ENCODE results near the gene CCT6B.

DNA sequence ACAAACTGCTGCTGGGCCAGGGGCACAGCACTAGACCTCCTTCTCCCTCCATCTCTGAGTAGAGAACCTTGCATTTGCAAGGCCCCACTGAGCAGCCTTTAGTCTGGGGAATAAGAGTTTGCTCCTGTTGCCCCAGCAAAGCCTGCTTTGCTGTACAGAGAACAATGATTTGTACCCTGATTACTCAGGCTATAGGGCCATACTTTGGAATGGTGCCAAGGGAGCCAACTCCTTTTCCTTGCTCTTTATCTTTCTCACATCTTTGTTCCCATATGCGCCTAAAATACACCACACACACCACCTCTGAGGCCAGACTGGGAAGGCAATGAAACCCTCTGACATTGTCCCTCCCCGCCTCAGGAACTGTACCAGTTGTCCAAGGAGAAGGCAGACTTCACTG is 40.3 kb upstream of the CCT6B start:
- no peak for TF ChIP-seq POLR2A (IDR thresholded peaks at IDR 0.05; ENCODE audit: low read length)
- no peak for TF ChIP-seq JUN (IDR thresholded peaks at IDR 0.05)
- TF ChIP-seq, protein P1, sequence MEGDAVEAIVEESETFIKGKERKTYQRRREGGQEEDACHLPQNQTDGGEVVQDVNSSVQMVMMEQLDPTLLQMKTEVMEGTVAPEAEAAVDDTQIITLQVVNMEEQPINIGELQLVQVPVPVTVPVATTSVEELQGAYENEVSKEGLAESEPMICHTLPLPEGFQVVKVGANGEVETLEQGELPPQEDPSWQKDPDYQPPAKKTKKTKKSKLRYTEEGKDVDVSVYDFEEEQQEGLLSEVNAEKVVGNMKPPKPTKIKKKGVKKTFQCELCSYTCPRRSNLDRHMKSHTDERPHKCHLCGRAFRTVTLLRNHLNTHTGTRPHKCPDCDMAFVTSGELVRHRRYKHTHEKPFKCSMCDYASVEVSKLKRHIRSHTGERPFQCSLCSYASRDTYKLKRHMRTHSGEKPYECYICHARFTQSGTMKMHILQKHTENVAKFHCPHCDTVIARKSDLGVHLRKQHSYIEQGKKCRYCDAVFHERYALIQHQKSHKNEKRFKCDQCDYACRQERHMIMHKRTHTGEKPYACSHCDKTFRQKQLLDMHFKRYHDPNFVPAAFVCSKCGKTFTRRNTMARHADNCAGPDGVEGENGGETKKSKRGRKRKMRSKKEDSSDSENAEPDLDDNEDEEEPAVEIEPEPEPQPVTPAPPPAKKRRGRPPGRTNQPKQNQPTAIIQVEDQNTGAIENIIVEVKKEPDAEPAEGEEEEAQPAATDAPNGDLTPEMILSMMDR (IDR thresholded peaks at IDR 0.05): no peak
- no peak for TF ChIP-seq ZSCAN20 (CRISPR knock-in tag; IDR thresholded peaks at IDR 0.05)
- TF ChIP-seq KDM1A (IDR thresholded peaks at IDR 0.05; ENCODE audit: low read depth): no peak
- no peak for TF ChIP-seq CEBPB (IDR thresholded peaks at IDR 0.05)
- TF ChIP-seq HDAC2 (IDR thresholded peaks at IDR 0.05): no peak
- TF ChIP-seq MAZ (IDR thresholded peaks at IDR 0.05; ENCODE audit: borderline replicate concordance, low read depth, low read length): no peak
- no peak for TF ChIP-seq EP300 (IDR thresholded peaks at IDR 0.05)
- TF ChIP-seq EHF (CRISPR knock-in tag; IDR thresholded peaks at IDR 0.05): no peak
- TF ChIP-seq PHF8 (IDR thresholded peaks at IDR 0.05; ENCODE audit: borderline replicate concordance, low read depth): no peak
- TF ChIP-seq RCOR1 (IDR thresholded peaks at IDR 0.05; ENCODE audit: low read depth, low read length): no peak

Measured in A549 (cell line).